CD4-positive, alpha-beta T cell (primary cell): Measurements from ENCODE around the gene NLK. TPM values are rescaled to one million over a fixed set of nuclear protein-coding genes. Genes with fewer than 3 reads are reported as not detected.

ENCODE experiments used
- ATAC-seq: fragments of 200-7000 bp; cut with Tn5 transposase; one replicate; pipeline ENCODE4 v1.10.0; 2022; ENCODE audit warnings: mild to moderate bottlenecking; ENCODE audit not compliant: poor library complexity
- CTCF ChIA-PET: fragments of 350-600 bp; sonication (Branson Sonifier 250); formaldehyde crosslinking; loops from one replicate; lab custom pipeline; 2021; ENCODE audit warnings: antibody characterized with exemption, inconsistent platforms; lab: Charles Lee
- POLR2A ChIA-PET: fragments of 350-600 bp; sonication (Branson Sonifier 250); formaldehyde crosslinking; loops from one replicate; lab custom pipeline; 2021; ENCODE audit warnings: antibody characterized with exemption, inconsistent platforms; lab: Charles Lee
- DNase-seq, 14 experiments: peaks; one replicate each; pipeline ENCODE4 v3.0.0-alpha.2; 2013 to 2020; ENCODE audit warnings: mixed read lengths in 2 of 14
- H3K27ac ChIP-seq, 2 donors: one replicate each; pipeline versions ENCODE4 v1.5.1 to v1.7.0; 2013; ENCODE audit warnings: low read length in 2 of 2, low read depth in 1 of 2, mild to moderate bottlenecking in 1 of 2
- H3K27me3 ChIP-seq, 2 experiments: 1 replicate in 1 of 2; 2 replicates in 1 of 2; pipeline versions ENCODE4 v1.6.1 to v1.7.0; 2013; ENCODE audit warnings: low read length in 2 of 2, control low read depth in 1 of 2, mild to moderate bottlenecking in 1 of 2, moderate library complexity in 1 of 2; ENCODE audit not compliant: insufficient read depth in 2 of 2, control insufficient read depth in 1 of 2
- H3K36me3 ChIP-seq: one replicate; pipeline ENCODE4 v1.6.1; 2013; ENCODE audit warnings: low read length, control low read depth; ENCODE audit not compliant: insufficient read depth
- H3K4me1 ChIP-seq: one replicate; pipeline ENCODE4 v1.6.1; 2013; ENCODE audit warnings: low read length, control low read depth; ENCODE audit not compliant: insufficient read depth
- H3K4me3 ChIP-seq: one replicate; pipeline ENCODE4 v1.5.1; 2013; ENCODE audit warnings: mild to moderate bottlenecking, low read length, moderate library complexity
- H3K9me3 ChIP-seq, 2 experiments: 1 replicate in 1 of 2; 2 replicates in 1 of 2; pipeline versions ENCODE4 v1.6.1 to v1.7.0; 2013; ENCODE audit warnings: low read length in 2 of 2, mild to moderate bottlenecking in 2 of 2, control low read depth in 1 of 2, moderate library complexity in 1 of 2; ENCODE audit not compliant: control insufficient read depth in 1 of 2, insufficient read depth in 1 of 2
- H3K27ac Mint-ChIP-seq: one replicate; pipeline ENCODE4 v1.8.0; 2020; ENCODE audit warnings: mixed read lengths
- H3K27me3 Mint-ChIP-seq: one replicate; pipeline ENCODE4 v1.8.0; 2021; ENCODE audit warnings: mixed read lengths
- H3K36me3 Mint-ChIP-seq: one replicate; pipeline ENCODE4 v1.8.0; 2021; ENCODE audit warnings: low read depth, mixed read lengths
- H3K4me1 Mint-ChIP-seq: one replicate; pipeline ENCODE4 v1.8.0; 2021; ENCODE audit warnings: low read depth, mixed read lengths
- H3K4me3 Mint-ChIP-seq: one replicate; pipeline ENCODE4 v1.8.0; 2020; ENCODE audit warnings: mild to moderate bottlenecking, mixed read lengths
- H3K9me3 Mint-ChIP-seq: one replicate; pipeline ENCODE4 v1.8.0; 2020; ENCODE audit warnings: mixed read lengths
- intact Hi-C, 2 experiments: fragments of 100-400 bp; cut with DNase I in 1 of 2; cut with micrococcal nuclease in 1 of 2; formaldehyde crosslinking; loops; one replicate each; pipeline versions ENCODE4 v1.15.1 to v1.9.0; 2023 to 2025; cut with DNase I, micrococcal nuclease
- total RNA-seq, 174 experiments: library from RNA in 2 of 174; stranded (reverse) in 2 of 174; gene quantifications; one replicate each; pipeline ENCODE4 v1.2.3 and lab custom pipeline; 2021 to 2026
- TF ChIP-seq, protein P1 (sequence below): fragments of 200-600 bp; IDR thresholded peaks from one replicate; pipeline ENCODE4 v1.8.0; 2022; ENCODE audit warnings: antibody characterized with exemption, mild to moderate bottlenecking

Gene NLK
- total RNA-seq, 2 experiments from 2014 or later, result 6.8 to 7.7 TPM

DNA sequence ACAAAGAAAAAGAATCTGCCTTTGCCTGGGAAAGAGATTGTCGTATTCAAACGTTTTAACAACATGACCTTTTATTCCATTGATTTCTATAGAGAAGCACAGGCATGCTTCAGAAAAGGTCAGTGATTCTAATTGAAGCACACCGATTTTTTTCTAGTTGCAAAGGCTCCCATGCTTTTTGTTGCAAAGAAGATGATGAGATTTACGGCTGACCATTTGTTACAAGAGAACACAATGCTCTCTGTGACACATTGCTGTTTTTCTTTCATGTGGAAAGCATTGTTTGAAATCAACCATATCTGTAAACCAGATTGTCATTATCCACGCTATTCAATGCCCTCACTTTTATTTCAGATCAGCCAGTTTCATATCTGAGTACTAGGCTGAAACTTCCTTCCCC is 99.8 kb downstream of the NLK start:
- TF ChIP-seq, protein P1, sequence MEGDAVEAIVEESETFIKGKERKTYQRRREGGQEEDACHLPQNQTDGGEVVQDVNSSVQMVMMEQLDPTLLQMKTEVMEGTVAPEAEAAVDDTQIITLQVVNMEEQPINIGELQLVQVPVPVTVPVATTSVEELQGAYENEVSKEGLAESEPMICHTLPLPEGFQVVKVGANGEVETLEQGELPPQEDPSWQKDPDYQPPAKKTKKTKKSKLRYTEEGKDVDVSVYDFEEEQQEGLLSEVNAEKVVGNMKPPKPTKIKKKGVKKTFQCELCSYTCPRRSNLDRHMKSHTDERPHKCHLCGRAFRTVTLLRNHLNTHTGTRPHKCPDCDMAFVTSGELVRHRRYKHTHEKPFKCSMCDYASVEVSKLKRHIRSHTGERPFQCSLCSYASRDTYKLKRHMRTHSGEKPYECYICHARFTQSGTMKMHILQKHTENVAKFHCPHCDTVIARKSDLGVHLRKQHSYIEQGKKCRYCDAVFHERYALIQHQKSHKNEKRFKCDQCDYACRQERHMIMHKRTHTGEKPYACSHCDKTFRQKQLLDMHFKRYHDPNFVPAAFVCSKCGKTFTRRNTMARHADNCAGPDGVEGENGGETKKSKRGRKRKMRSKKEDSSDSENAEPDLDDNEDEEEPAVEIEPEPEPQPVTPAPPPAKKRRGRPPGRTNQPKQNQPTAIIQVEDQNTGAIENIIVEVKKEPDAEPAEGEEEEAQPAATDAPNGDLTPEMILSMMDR, result no peak
- Histone ChIP-seq H3K36me3 (no peaks in the 10 kb centered on the region), H3K4me3 (no peak overlapping the region), H3K27me3 (no peaks in the 10 kb centered on the region), H3K9me3 (no peaks in the 10 kb centered on the region), H3K27ac (no peak overlapping the region), H3K4me1 (no peaks in the 10 kb centered on the region)
- DNase-seq (no peak), ATAC-seq (no peak)
- Mint-ChIP-seq H3K4me1 (no peaks in the 10 kb centered on the region), H3K9me3 (no peaks in the 10 kb centered on the region), H3K36me3 (peaks cover 23% of the 10 kb centered on the region), H3K4me3 (no peak overlapping the region), H3K27me3 (no peaks in the 10 kb centered on the region), H3K27ac (no peak overlapping the region)
- POLR2A ChIA-PET, result no interaction called here
- intact Hi-C loops, result no loop called here
- CTCF ChIA-PET, result no interaction called here

DNA sequence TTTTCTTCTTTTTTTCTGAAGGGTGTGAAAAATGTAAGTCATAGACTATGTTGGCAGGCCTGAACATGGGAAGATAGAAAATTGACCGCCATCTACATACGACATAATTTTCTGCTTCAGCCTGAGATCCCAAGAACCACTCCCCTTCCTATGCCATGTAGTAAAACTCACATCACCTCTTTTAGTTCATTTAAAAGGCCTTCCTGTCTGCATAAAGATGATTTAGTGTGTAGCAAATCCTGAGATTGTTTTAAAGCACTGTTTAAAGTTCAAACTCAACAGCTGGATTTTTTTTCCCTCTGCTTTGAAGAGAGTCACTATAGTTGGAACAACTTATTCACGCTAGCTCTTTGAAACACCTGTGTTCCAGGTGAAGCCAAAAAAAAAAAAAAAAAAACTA is 101.5 kb downstream of the NLK start:
- intact Hi-C loops, result no loop called here

DNA sequence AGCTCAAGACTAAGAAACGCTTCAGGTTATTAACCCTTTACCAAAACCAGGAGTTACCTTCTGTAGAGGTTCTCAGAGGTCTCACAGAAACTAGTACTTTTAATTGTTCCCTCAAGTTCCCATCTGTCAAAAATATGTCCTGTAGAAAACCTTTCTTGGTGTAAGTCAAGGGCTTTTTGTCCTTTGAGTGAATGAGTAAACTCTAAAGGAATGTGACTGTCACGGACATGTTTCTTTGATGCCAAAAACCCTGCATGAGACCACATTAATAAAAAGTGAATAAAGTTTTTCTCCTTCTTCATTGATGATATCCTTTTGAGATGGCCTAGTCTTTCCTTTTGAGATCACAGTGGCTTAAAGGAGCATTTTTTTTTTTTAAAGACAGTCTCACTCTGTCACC is 102.9 kb downstream of the NLK start:
- Histone ChIP-seq H3K27me3 (no peaks in the 10 kb centered on the region), H3K36me3 (no peaks in the 10 kb centered on the region), H3K27ac (no peak overlapping the region), H3K4me3 (no peak overlapping the region), H3K4me1 (no peaks in the 10 kb centered on the region), H3K9me3 (no peaks in the 10 kb centered on the region)
- H3K27ac Mint-ChIP-seq, result no peak overlapping the region
- DNase-seq (no peak), ATAC-seq (no peak)
- TF ChIP-seq, protein P1, result no peak
- ChIA-PET CTCF (no interaction called here), POLR2A (no interaction called here)
- H3K36me3 Mint-ChIP-seq, result peaks cover 27% of the 10 kb centered on the region
- H3K4me1 Mint-ChIP-seq, result no peaks in the 10 kb centered on the region
- no peak overlapping the region for H3K4me3 Mint-ChIP-seq
- intact Hi-C loops, result no loop called here
- H3K9me3 Mint-ChIP-seq, result no peaks in the 10 kb centered on the region
- no peaks in the 10 kb centered on the region for H3K27me3 Mint-ChIP-seq

More for the DNA sequence above, 101.5 kb downstream of the NLK start:
- Histone ChIP-seq H3K36me3 (no peaks in the 10 kb centered on the region), H3K27me3 (no peaks in the 10 kb centered on the region), H3K4me1 (no peaks in the 10 kb centered on the region), H3K4me3 (no peak overlapping the region), H3K27ac (no peak overlapping the region), H3K9me3 (no peaks in the 10 kb centered on the region)
- TF ChIP-seq, protein P1, result no peak
- H3K4me3 Mint-ChIP-seq, result no peak overlapping the region
- H3K4me1 Mint-ChIP-seq, result no peaks in the 10 kb centered on the region
- no peaks in the 10 kb centered on the region for H3K9me3 Mint-ChIP-seq
- H3K36me3 Mint-ChIP-seq, result peaks cover 23% of the 10 kb centered on the region
- H3K27ac Mint-ChIP-seq, result no peak overlapping the region
- H3K27me3 Mint-ChIP-seq, result no peaks in the 10 kb centered on the region
- POLR2A ChIA-PET, result interaction anchor here (0.6 kb wide), 1 partner anchor 14 kb away, joined by 3 read pairs; no protein-coding TSS in a partner anchor
- CTCF ChIA-PET, result no interaction called here
- no peak for DNase-seq
- no peak for ATAC-seq
